ENCODE measurements around the gene CCDC50. TPM values are rescaled to one million over a fixed set of nuclear protein-coding genes. Genes with fewer than 3 reads are reported as not detected.

CCDC50 gene
- total RNA-seq, 2 donors from 2014 or later: 99.5 to 169 TPM

GRCh38 chr3:191390580-191390979, 61.4 kb downstream of the CCDC50 start:
- Histone ChIP-seq H3K4me1 (ENCODE audit: control insufficient read depth in 1 of 2, low read depth in 2 of 2) (no peaks in the 10 kb centered on the region), H3K9me3 (no peaks in the 10 kb centered on the region), H3K27ac (no peak overlapping the region), H3K27me3 (replicated peaks; ENCODE audit: insufficient read depth) (no peaks in the 10 kb centered on the region), H3K4me3 (no peak overlapping the region), H3K36me3 (peaks cover 4% of the 10 kb centered on the region)
- DNase-seq (ENCODE audit: low spot score) (no peak), ATAC-seq (ENCODE audit: insufficient number of reproducible peaks, low FRiP score, low read depth) (no peak)
- no peak for TF ChIP-seq CTCF (IDR thresholded peaks at IDR 0.05)

- H3K27me3 ChIP-seq (replicated peaks; ENCODE audit: insufficient read depth): no peaks in the 10 kb centered on the region
- H3K9me3 ChIP-seq: no peaks in the 10 kb centered on the region
- no peak for DNase-seq (ENCODE audit: low spot score)
- H3K27ac ChIP-seq: no peak overlapping the region
- no peak overlapping the region for H3K4me3 ChIP-seq
- no peak for ATAC-seq (ENCODE audit: insufficient number of reproducible peaks, low FRiP score, low read depth)
- TF ChIP-seq CTCF (IDR thresholded peaks at IDR 0.05): no peak
- no peaks in the 10 kb centered on the region for H3K4me1 ChIP-seq (ENCODE audit: control insufficient read depth in 1 of 2, low read depth in 2 of 2)
- peaks cover 10% of the 10 kb centered on the region for H3K36me3 ChIP-seq
Measured at GRCh38 chr3:191391861-191392808, 62.9 kb downstream of the CCDC50 start.

- ATAC-seq (ENCODE audit: insufficient number of reproducible peaks, low FRiP score, low read depth): no peak
- no peak for DNase-seq (ENCODE audit: low spot score)
- no peak for TF ChIP-seq CTCF (IDR thresholded peaks at IDR 0.05)
- H3K27ac ChIP-seq: no peak overlapping the region
- peaks cover 10% of the 10 kb centered on the region for H3K36me3 ChIP-seq
- no peaks in the 10 kb centered on the region for H3K27me3 ChIP-seq (replicated peaks; ENCODE audit: insufficient read depth)
- H3K4me3 ChIP-seq: no peak overlapping the region
- H3K9me3 ChIP-seq: no peaks in the 10 kb centered on the region
- no peaks in the 10 kb centered on the region for H3K4me1 ChIP-seq (ENCODE audit: control insufficient read depth in 1 of 2, low read depth in 2 of 2)
Measured at GRCh38 chr3:191393146-191393545, 64.0 kb downstream of the CCDC50 start.

GRCh38 chr3:191397771-191398170, 68.6 kb downstream of the CCDC50 start:
- Histone ChIP-seq H3K36me3 (peaks cover 6% of the 10 kb centered on the region), H3K4me1 (ENCODE audit: control insufficient read depth in 1 of 2, low read depth in 2 of 2) (no peaks in the 10 kb centered on the region), H3K27ac (no peak overlapping the region), H3K9me3 (no peaks in the 10 kb centered on the region), H3K27me3 (replicated peaks; ENCODE audit: insufficient read depth) (no peaks in the 10 kb centered on the region), H3K4me3 (no peak overlapping the region)
- TF ChIP-seq CTCF (IDR thresholded peaks at IDR 0.05): no peak
- DNase-seq (ENCODE audit: low spot score): no peak
- no peak for ATAC-seq (ENCODE audit: insufficient number of reproducible peaks, low FRiP score, low read depth)

- Histone ChIP-seq H3K4me3 (no peak overlapping the region), H3K27ac (no peak overlapping the region), H3K27me3 (replicated peaks; ENCODE audit: insufficient read depth) (no peaks in the 10 kb centered on the region), H3K36me3 (peaks cover 6% of the 10 kb centered on the region), H3K9me3 (no peaks in the 10 kb centered on the region), H3K4me1 (ENCODE audit: control insufficient read depth in 1 of 2, low read depth in 2 of 2) (no peaks in the 10 kb centered on the region)
- TF ChIP-seq CTCF (IDR thresholded peaks at IDR 0.05): no peak
- no peak for ATAC-seq (ENCODE audit: insufficient number of reproducible peaks, low FRiP score, low read depth)
- DNase-seq (ENCODE audit: low spot score): no peak
Measured at GRCh38 chr3:191398607-191399006, 69.4 kb downstream of the CCDC50 start.

Data from thoracic aorta (tissue), 2 donors.